ENCODE data around the gene GPR142. TPM values are rescaled to one million over a fixed set of nuclear protein-coding genes. Genes with fewer than 3 reads are reported as not detected.
A peak's percentile ranks its signal among the peaks of the same experiment; 100 is the strongest.

GPR142 gene
- total RNA-seq, 1 experiment from 2014 or later, result not detected

- intact Hi-C loops (cut with micrococcal nuclease), result no loop called here
- no peaks in the 10 kb centered on the region for H3K9me3 ChIP-seq (ENCODE audit: low read length)
- no peaks in the 10 kb centered on the region for H3K27me3 ChIP-seq (ENCODE audit: low read length)
- no peak for DNase-seq
- CTCF ChIA-PET, result interaction anchor here (0.6 kb wide), 1 partner anchor 81 kb away, joined by 3 read pairs; no protein-coding TSS in a partner anchor
- H3K4me3 ChIP-seq (ENCODE audit: low read length), result no peak overlapping the region
- no peaks in the 10 kb centered on the region for H3K9me2 ChIP-seq (replicated peaks; ENCODE audit: low read length)
- H3K9ac ChIP-seq (ENCODE audit: low read length), result no peak overlapping the region
- TF ChIP-seq EZH2 (IDR thresholded peaks at IDR 0.05; ENCODE audit: low read length, unreplicated experiment) (no peak), EZH2phosphoT487 (IDR thresholded peaks at IDR 0.05; ENCODE audit: borderline replicate concordance, low read length) (no peak), CTCF (conservative IDR thresholded peaks at IDR 0.05; ENCODE audit: low read depth, low read length) (no peak)
- POLR2A ChIA-PET (ENCODE audit: unreplicated experiment), result interaction anchor here (0.6 to 1.3 kb wide), 2 partner anchors 39 to 1095 kb away, joined by 3 read pairs; no protein-coding TSS in a partner anchor
- H3F3A ChIP-seq (ENCODE audit: low read length, unreplicated experiment), result no peaks in the 10 kb centered on the region
- H2AFZ ChIP-seq (ENCODE audit: low read length), result no peak overlapping the region
- no peak overlapping the region for H3K27ac ChIP-seq (ENCODE audit: low read length)
- peaks cover 17% of the 10 kb centered on the region for H3K4me1 ChIP-seq (ENCODE audit: insufficient read depth, low read length)
- no TSS peak for BruUV-seq (replicated peaks)
- no peak for ATAC-seq
- H3K36me3 ChIP-seq (ENCODE audit: low read depth, low read length), result no peaks in the 10 kb centered on the region
- H3K79me2 ChIP-seq (ENCODE audit: low read length), result no peaks in the 10 kb centered on the region
- no peak overlapping the region for H3K4me2 ChIP-seq (ENCODE audit: low read length)
- H4K20me1 ChIP-seq (ENCODE audit: low read length), result no peaks in the 10 kb centered on the region
Measured at GRCh38 chr17:74390680-74391653, 23.7 kb downstream of the GPR142 start.

GRCh38 chr17:74391771-74392170 is 24.5 kb downstream of the GPR142 start:
- ATAC-seq (no peak), DNase-seq (no peak)
- no peak overlapping the region for H3K27ac ChIP-seq (ENCODE audit: low read length)
- intact Hi-C loops (cut with micrococcal nuclease), result no loop called here
- no peaks in the 10 kb centered on the region for H4K20me1 ChIP-seq (ENCODE audit: low read length)
- no peaks in the 10 kb centered on the region for H3K36me3 ChIP-seq (ENCODE audit: low read depth, low read length)
- ChIA-PET CTCF (interaction anchor here (0.6 kb wide), 1 partner anchor 82 kb away, joined by 3 read pairs; no protein-coding TSS in a partner anchor), POLR2A (ENCODE audit: unreplicated experiment) (interaction anchor here (1.3 kb wide), 1 partner anchor 39 kb away, joined by 3 read pairs; no protein-coding TSS in a partner anchor)
- peaks cover 17% of the 10 kb centered on the region for H3K4me1 ChIP-seq (ENCODE audit: insufficient read depth, low read length)
- H3K9me3 ChIP-seq (ENCODE audit: low read length), result no peaks in the 10 kb centered on the region
- no peaks in the 10 kb centered on the region for H3K9me2 ChIP-seq (replicated peaks; ENCODE audit: low read length)
- no peak overlapping the region for H3K4me3 ChIP-seq (ENCODE audit: low read length)
- no TSS peak for BruUV-seq (replicated peaks)
- no peak overlapping the region for H2AFZ ChIP-seq (ENCODE audit: low read length)
- no peak for TF ChIP-seq CTCF (conservative IDR thresholded peaks at IDR 0.05; ENCODE audit: low read depth, low read length)
- no peak for TF ChIP-seq EZH2 (IDR thresholded peaks at IDR 0.05; ENCODE audit: low read length, unreplicated experiment)
- TF ChIP-seq EZH2phosphoT487 (IDR thresholded peaks at IDR 0.05; ENCODE audit: borderline replicate concordance, low read length), result no peak
- H3K4me2 ChIP-seq (ENCODE audit: low read length), result no peak overlapping the region
- no peak overlapping the region for H3K9ac ChIP-seq (ENCODE audit: low read length)
- no peaks in the 10 kb centered on the region for H3K79me2 ChIP-seq (ENCODE audit: low read length)
- no peaks in the 10 kb centered on the region for H3F3A ChIP-seq (ENCODE audit: low read length, unreplicated experiment)
- H3K27me3 ChIP-seq (ENCODE audit: low read length), result no peaks in the 10 kb centered on the region

DNA sequence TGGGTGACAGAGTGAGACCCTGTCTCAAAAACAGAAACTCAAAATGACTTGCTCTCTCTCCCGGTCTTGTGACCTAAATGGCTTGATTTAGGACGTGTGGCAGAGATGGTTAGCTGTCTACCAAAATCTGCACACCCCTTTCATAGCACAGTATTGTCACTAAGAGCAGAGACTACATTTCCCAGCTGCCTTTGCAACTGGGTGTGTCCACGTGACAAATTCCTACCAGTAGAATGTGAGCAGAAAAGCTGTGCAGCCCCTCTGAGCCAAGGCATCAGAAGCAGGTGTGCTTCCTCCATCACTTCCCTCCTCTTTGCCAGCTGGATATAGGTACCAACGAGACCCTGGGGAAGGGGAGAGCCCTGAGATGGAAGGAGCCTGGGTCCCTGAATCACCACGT is 25.5 kb downstream of the GPR142 start:
- no peak for TF ChIP-seq EZH2phosphoT487 (IDR thresholded peaks at IDR 0.05; ENCODE audit: borderline replicate concordance, low read length)
- no peak for TF ChIP-seq CTCF (conservative IDR thresholded peaks at IDR 0.05; ENCODE audit: low read depth, low read length)
- TF ChIP-seq EZH2 (IDR thresholded peaks at IDR 0.05; ENCODE audit: low read length, unreplicated experiment), result no peak
- intact Hi-C loops (cut with micrococcal nuclease), result no loop called here
- peak; percentile 21 for DNase-seq
- Histone ChIP-seq H3K9me2 (replicated peaks; ENCODE audit: low read length) (no peaks in the 10 kb centered on the region), H4K20me1 (ENCODE audit: low read length) (no peaks in the 10 kb centered on the region), H3K27ac (ENCODE audit: low read length) (no peak overlapping the region), H3K79me2 (ENCODE audit: low read length) (no peaks in the 10 kb centered on the region), H3F3A (ENCODE audit: low read length, unreplicated experiment) (no peaks in the 10 kb centered on the region), H3K27me3 (ENCODE audit: low read length) (no peaks in the 10 kb centered on the region), H3K4me3 (ENCODE audit: low read length) (no peak overlapping the region), H3K4me2 (ENCODE audit: low read length) (no peak overlapping the region), H3K4me1 (ENCODE audit: insufficient read depth, low read length) (peaks cover 17% of the 10 kb centered on the region), H3K9ac (ENCODE audit: low read length) (no peak overlapping the region), H3K9me3 (ENCODE audit: low read length) (no peaks in the 10 kb centered on the region), H2AFZ (ENCODE audit: low read length) (no peak overlapping the region), H3K36me3 (ENCODE audit: low read depth, low read length) (no peaks in the 10 kb centered on the region)
- ChIA-PET POLR2A (ENCODE audit: unreplicated experiment) (no interaction called here), CTCF (no interaction called here)
- no TSS peak for BruUV-seq (replicated peaks)
- no peak for ATAC-seq

Data from PC-3 (cell line).